Measurements from ENCODE around the gene IQSEC3. TPM values are rescaled to one million over a fixed set of nuclear protein-coding genes. Genes with fewer than 3 reads are reported as not detected.
A peak's percentile ranks its signal among the peaks of the same experiment; 100 is the strongest.
"Not testable (repeated sequence)": the region's sequence is repeated elsewhere in the genome, so short reads cannot be mapped to it uniquely, and the experiment has no call there.

The IQSEC3 gene
- total RNA-seq, 1 experiment from 2014 or later, result not detected

- no peak for DNase-seq (ENCODE audit: low read depth)
Observed at GRCh38 chr12:214003-214741, 147.6 kb downstream of the IQSEC3 start, which contains the start of gene SLC6A12. SLC6A12 (minus strand) TSS chr12:214157; CDS start chr12:209986, 4,171 bp downstream.

GRCh38 chr12:215116-215515 is 148.5 kb downstream of the IQSEC3 start:
- no peak for DNase-seq (ENCODE audit: low read depth)

GRCh38 chr12:217029-217428 is 150.5 kb downstream of the IQSEC3 start:
- not testable (repeated sequence) for DNase-seq (ENCODE audit: low read depth)

GRCh38 chr12:218221-218620 is 151.7 kb downstream of the IQSEC3 start:
- no peak for DNase-seq (ENCODE audit: low read depth)

GRCh38 chr12:218728-219590 is 152.4 kb downstream of the IQSEC3 start:
- no peak for DNase-seq (ENCODE audit: low read depth)

- peak; percentile 41 for DNase-seq (ENCODE audit: low read depth)
Observed at GRCh38 chr12:219891-220352, 153.4 kb downstream of the IQSEC3 start.

- DNase-seq (ENCODE audit: low read depth), result no peak
Observed at GRCh38 chr12:220491-220890, 153.9 kb downstream of the IQSEC3 start.

- no peak for DNase-seq (ENCODE audit: low read depth)
Observed at GRCh38 chr12:220946-221550, 154.5 kb downstream of the IQSEC3 start.

GRCh38 chr12:221736-222135 is 155.2 kb downstream of the IQSEC3 start:
- DNase-seq (ENCODE audit: low read depth), result no peak

- no peak for DNase-seq (ENCODE audit: low read depth)
Observed at GRCh38 chr12:223841-224240, 157.3 kb downstream of the IQSEC3 start.

GRCh38 chr12:224330-224729 is 157.8 kb downstream of the IQSEC3 start:
- no peak for DNase-seq (ENCODE audit: low read depth)

GRCh38 chr12:225012-225411 is 158.4 kb downstream of the IQSEC3 start:
- DNase-seq (ENCODE audit: low read depth), result peak; percentile 1

GRCh38 chr12:226401-226800 is 159.8 kb downstream of the IQSEC3 start:
- no peak for DNase-seq (ENCODE audit: low read depth)

GRCh38 chr12:227286-227915 is 160.8 kb downstream of the IQSEC3 start:
- no peak for DNase-seq (ENCODE audit: low read depth)

Other genes with a start within 250 kb of the IQSEC3 start
- gene SLC6A12, start 147.4 kb downstream of the IQSEC3 start, total RNA-seq (2014; rRNA removed; shearing (Covaris generic)), result not detected in 2 replicates
- gene SLC6A13, start 196.1 kb downstream of the IQSEC3 start, total RNA-seq (2014; rRNA removed; shearing (Covaris generic)), result 0.36 TPM in 1 of 2 replicates, not detected in the other

Measured in RPMI7951 (cell line).